ENCODE measurements around the gene SURF4. TPM values are rescaled to one million over a fixed set of nuclear protein-coding genes. Genes with fewer than 3 reads are reported as not detected.

SURF4 gene
- total and polyA plus RNA-seq, 2 of the 13 experiments (the other 11 are each of a cell fraction or from before 2014, with no cell fraction given): 220 to 265 TPM

DNA sequence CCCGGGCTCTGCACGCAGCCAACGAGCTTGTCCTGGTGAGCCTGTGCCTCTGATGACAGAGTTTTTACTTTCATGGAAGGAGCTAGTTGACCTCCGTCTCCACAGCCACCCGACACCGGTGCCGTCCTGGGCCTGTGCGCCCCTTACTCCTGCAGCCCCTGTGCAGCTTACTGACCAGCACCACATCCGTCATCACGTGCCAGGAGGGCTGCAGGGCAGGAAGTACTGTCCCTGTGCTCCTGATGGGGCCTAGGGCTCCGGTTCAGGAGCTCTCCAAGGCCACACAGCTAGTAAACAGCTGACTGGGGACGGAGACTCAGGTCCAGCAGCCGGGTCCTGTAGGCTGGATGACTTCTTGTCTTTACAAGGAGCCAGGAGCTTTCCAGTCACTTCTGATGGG is 10.5 kb upstream of the SURF4 start (continued):
- TF ChIP-seq KDM2A (CRISPR knock-in tag; IDR thresholded peaks at IDR 0.05; ENCODE audit: borderline replicate concordance, low read depth) (peak; percentile 75; the same call in 1 of the 2 replicates), RARA (CRISPR knock-in tag; IDR thresholded peaks at IDR 0.05) (peak; percentile 23; the same call in 1 of the 2 replicates), ZNF33B (CRISPR knock-in tag; IDR thresholded peaks at IDR 0.05) (no peak), SSRP1 (CRISPR knock-in tag; IDR thresholded peaks at IDR 0.05) (no peak), HMG20B (CRISPR knock-in tag; conservative IDR thresholded peaks at IDR 0.05) (no peak), ZSCAN30 (CRISPR knock-in tag; IDR thresholded peaks at IDR 0.05) (no peak), KLF12 (CRISPR knock-in tag; IDR thresholded peaks at IDR 0.05; ENCODE audit: borderline replicate concordance) (no peak), ZNF589 (CRISPR knock-in tag; conservative IDR thresholded peaks at IDR 0.05) (no peak), HNRNPL (IDR thresholded peaks at IDR 0.05; ENCODE audit: low read depth, low read length) (no peak), ZNF30 (CRISPR knock-in tag; IDR thresholded peaks at IDR 0.05) (no peak), TGIF2 (CRISPR knock-in tag; IDR thresholded peaks at IDR 0.05) (no peak), ZNF781 (CRISPR knock-in tag; IDR thresholded peaks at IDR 0.05; ENCODE audit: borderline replicate concordance, not compliant biosample characterization) (no peak)
- TF ChIP-seq, protein P1, sequence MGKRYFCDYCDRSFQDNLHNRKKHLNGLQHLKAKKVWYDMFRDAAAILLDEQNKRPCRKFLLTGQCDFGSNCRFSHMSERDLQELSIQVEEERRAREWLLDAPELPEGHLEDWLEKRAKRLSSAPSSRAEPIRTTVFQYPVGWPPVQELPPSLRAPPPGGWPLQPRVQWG (CRISPR knock-in tag; IDR thresholded peaks at IDR 0.05; ENCODE audit: borderline replicate concordance, low read depth): no peak
- TF ChIP-seq, protein P2, sequence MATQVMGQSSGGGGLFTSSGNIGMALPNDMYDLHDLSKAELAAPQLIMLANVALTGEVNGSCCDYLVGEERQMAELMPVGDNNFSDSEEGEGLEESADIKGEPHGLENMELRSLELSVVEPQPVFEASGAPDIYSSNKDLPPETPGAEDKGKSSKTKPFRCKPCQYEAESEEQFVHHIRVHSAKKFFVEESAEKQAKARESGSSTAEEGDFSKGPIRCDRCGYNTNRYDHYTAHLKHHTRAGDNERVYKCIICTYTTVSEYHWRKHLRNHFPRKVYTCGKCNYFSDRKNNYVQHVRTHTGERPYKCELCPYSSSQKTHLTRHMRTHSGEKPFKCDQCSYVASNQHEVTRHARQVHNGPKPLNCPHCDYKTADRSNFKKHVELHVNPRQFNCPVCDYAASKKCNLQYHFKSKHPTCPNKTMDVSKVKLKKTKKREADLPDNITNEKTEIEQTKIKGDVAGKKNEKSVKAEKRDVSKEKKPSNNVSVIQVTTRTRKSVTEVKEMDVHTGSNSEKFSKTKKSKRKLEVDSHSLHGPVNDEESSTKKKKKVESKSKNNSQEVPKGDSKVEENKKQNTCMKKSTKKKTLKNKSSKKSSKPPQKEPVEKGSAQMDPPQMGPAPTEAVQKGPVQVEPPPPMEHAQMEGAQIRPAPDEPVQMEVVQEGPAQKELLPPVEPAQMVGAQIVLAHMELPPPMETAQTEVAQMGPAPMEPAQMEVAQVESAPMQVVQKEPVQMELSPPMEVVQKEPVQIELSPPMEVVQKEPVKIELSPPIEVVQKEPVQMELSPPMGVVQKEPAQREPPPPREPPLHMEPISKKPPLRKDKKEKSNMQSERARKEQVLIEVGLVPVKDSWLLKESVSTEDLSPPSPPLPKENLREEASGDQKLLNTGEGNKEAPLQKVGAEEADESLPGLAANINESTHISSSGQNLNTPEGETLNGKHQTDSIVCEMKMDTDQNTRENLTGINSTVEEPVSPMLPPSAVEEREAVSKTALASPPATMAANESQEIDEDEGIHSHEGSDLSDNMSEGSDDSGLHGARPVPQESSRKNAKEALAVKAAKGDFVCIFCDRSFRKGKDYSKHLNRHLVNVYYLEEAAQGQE (IDR thresholded peaks at IDR 0.05; ENCODE audit: borderline replicate concordance in 1 of 2, low read depth in 1 of 2, low read length in 2 of 2): no peak
- TF ChIP-seq, protein P3, sequence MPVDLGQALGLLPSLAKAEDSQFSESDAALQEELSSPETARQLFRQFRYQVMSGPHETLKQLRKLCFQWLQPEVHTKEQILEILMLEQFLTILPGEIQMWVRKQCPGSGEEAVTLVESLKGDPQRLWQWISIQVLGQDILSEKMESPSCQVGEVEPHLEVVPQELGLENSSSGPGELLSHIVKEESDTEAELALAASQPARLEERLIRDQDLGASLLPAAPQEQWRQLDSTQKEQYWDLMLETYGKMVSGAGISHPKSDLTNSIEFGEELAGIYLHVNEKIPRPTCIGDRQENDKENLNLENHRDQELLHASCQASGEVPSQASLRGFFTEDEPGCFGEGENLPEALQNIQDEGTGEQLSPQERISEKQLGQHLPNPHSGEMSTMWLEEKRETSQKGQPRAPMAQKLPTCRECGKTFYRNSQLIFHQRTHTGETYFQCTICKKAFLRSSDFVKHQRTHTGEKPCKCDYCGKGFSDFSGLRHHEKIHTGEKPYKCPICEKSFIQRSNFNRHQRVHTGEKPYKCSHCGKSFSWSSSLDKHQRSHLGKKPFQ (CRISPR knock-in tag; IDR thresholded peaks at IDR 0.05; ENCODE audit: insufficient replicate concordance): no peak
- TF ChIP-seq, protein P4, sequence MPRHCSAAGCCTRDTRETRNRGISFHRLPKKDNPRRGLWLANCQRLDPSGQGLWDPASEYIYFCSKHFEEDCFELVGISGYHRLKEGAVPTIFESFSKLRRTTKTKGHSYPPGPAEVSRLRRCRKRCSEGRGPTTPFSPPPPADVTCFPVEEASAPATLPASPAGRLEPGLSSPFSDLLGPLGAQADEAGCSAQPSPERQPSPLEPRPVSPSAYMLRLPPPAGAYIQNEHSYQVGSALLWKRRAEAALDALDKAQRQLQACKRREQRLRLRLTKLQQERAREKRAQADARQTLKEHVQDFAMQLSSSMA (CRISPR knock-in tag; IDR thresholded peaks at IDR 0.05): no peak
- TF ChIP-seq, protein P5, sequence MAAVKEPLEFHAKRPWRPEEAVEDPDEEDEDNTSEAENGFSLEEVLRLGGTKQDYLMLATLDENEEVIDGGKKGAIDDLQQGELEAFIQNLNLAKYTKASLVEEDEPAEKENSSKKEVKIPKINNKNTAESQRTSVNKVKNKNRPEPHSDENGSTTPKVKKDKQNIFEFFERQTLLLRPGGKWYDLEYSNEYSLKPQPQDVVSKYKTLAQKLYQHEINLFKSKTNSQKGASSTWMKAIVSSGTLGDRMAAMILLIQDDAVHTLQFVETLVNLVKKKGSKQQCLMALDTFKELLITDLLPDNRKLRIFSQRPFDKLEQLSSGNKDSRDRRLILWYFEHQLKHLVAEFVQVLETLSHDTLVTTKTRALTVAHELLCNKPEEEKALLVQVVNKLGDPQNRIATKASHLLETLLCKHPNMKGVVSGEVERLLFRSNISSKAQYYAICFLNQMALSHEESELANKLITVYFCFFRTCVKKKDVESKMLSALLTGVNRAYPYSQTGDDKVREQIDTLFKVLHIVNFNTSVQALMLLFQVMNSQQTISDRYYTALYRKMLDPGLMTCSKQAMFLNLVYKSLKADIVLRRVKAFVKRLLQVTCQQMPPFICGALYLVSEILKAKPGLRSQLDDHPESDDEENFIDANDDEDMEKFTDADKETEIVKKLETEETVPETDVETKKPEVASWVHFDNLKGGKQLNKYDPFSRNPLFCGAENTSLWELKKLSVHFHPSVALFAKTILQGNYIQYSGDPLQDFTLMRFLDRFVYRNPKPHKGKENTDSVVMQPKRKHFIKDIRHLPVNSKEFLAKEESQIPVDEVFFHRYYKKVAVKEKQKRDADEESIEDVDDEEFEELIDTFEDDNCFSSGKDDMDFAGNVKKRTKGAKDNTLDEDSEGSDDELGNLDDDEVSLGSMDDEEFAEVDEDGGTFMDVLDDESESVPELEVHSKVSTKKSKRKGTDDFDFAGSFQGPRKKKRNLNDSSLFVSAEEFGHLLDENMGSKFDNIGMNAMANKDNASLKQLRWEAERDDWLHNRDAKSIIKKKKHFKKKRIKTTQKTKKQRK (IDR thresholded peaks at IDR 0.05; ENCODE audit: low read length): no peak
- TF ChIP-seq, protein P6, sequence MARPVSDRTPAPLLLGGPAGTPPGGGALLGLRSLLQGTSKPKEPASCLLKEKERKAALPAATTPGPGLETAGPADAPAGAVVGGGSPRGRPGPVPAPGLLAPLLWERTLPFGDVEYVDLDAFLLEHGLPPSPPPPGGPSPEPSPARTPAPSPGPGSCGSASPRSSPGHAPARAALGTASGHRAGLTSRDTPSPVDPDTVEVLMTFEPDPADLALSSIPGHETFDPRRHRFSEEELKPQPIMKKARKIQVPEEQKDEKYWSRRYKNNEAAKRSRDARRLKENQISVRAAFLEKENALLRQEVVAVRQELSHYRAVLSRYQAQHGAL (CRISPR knock-in tag; IDR thresholded peaks at IDR 0.05; ENCODE audit: not compliant biosample characterization): no peak
